ENCODE measurements around the gene FMN1. TPM values are rescaled to one million over a fixed set of nuclear protein-coding genes. Genes with fewer than 3 reads are reported as not detected.

FMN1 gene
- total RNA-seq, 2 donors from 2014 or later = 0.60 to 1.1 TPM

- no peak for TF ChIP-seq CTCF (conservative IDR thresholded peaks at IDR 0.05)
- DNase-seq = no peak
- H3K9me3 Mint-ChIP-seq = peaks cover 9% of the 10 kb centered on the region
- Histone ChIP-seq H3K27me3 (ENCODE audit: control insufficient read depth, insufficient read depth, low read length, poor library complexity, severe bottlenecking) (peaks cover 84% of the 10 kb centered on the region), H3K9me3 (ENCODE audit: control insufficient read depth, low read length) (peaks cover 6% of the 10 kb centered on the region), H3K4me1 (ENCODE audit: control insufficient read depth, insufficient read depth, low read length) (peaks cover 4% of the 10 kb centered on the region), H3K4me3 (ENCODE audit: low read length) (no peak overlapping the region), H3K9ac (ENCODE audit: extremely low read depth, low read length, poor library complexity, severe bottlenecking) (no peak overlapping the region), H3K36me3 (ENCODE audit: control insufficient read depth, insufficient read depth, low read length) (no peaks in the 10 kb centered on the region), H3K27ac (ENCODE audit: low read depth, low read length) (no peak overlapping the region)
- H3K4me3 Mint-ChIP-seq = no peak overlapping the region
- peaks cover 92% of the 10 kb centered on the region for H3K27me3 Mint-ChIP-seq (ENCODE audit: insufficient read depth)
- no peak overlapping the region for H3K27ac Mint-ChIP-seq
- WGBS, 2 experiments (ENCODE audit: insufficient coverage in 1 of 2, insufficient read length in 1 of 2) = 58 to 71% methylated on average over 3 to 4 of the region's 4 CpGs
- peaks cover 23% of the 10 kb centered on the region for H3K4me1 Mint-ChIP-seq
- H3K36me3 Mint-ChIP-seq (ENCODE audit: low read depth) = no peaks in the 10 kb centered on the region
Measured at GRCh38 chr15:33124811-33125210, 69.7 kb downstream of the FMN1 start.

- H3K9me3 Mint-ChIP-seq = peaks cover 9% of the 10 kb centered on the region
- H3K36me3 Mint-ChIP-seq (ENCODE audit: low read depth) = no peaks in the 10 kb centered on the region
- Histone ChIP-seq H3K9ac (ENCODE audit: extremely low read depth, low read length, poor library complexity, severe bottlenecking) (no peak overlapping the region), H3K4me3 (ENCODE audit: low read length) (no peak overlapping the region), H3K4me1 (ENCODE audit: control insufficient read depth, insufficient read depth, low read length) (peaks cover 4% of the 10 kb centered on the region), H3K27ac (ENCODE audit: low read depth, low read length) (no peak overlapping the region), H3K27me3 (ENCODE audit: control insufficient read depth, insufficient read depth, low read length, poor library complexity, severe bottlenecking) (peaks cover 86% of the 10 kb centered on the region), H3K36me3 (ENCODE audit: control insufficient read depth, insufficient read depth, low read length) (no peaks in the 10 kb centered on the region), H3K9me3 (ENCODE audit: control insufficient read depth, low read length) (peaks cover 6% of the 10 kb centered on the region)
- WGBS, 2 experiments (ENCODE audit: insufficient coverage in 1 of 2, insufficient read length in 1 of 2) = 82 to 85% methylated on average over 3 of the region's 4 CpGs
- H3K27ac Mint-ChIP-seq = no peak overlapping the region
- peaks cover 88% of the 10 kb centered on the region for H3K27me3 Mint-ChIP-seq (ENCODE audit: insufficient read depth)
- H3K4me3 Mint-ChIP-seq = no peak overlapping the region
- H3K4me1 Mint-ChIP-seq = peaks cover 27% of the 10 kb centered on the region
- no peak for TF ChIP-seq CTCF (conservative IDR thresholded peaks at IDR 0.05)
- DNase-seq = no peak
Measured at GRCh38 chr15:33124279-33124678, 70.2 kb downstream of the FMN1 start.

- DNase-seq = no peak
- H3K4me3 Mint-ChIP-seq = no peak overlapping the region
- Histone ChIP-seq H3K4me1 (ENCODE audit: control insufficient read depth, insufficient read depth, low read length) (peaks cover 1% of the 10 kb centered on the region), H3K36me3 (ENCODE audit: control insufficient read depth, insufficient read depth, low read length) (no peaks in the 10 kb centered on the region), H3K4me3 (ENCODE audit: low read length) (no peak overlapping the region), H3K9me3 (ENCODE audit: control insufficient read depth, low read length) (no peaks in the 10 kb centered on the region), H3K27me3 (ENCODE audit: control insufficient read depth, insufficient read depth, low read length, poor library complexity, severe bottlenecking) (peaks cover 89% of the 10 kb centered on the region), H3K9ac (ENCODE audit: extremely low read depth, low read length, poor library complexity, severe bottlenecking) (no peak overlapping the region), H3K27ac (ENCODE audit: low read depth, low read length) (no peak overlapping the region)
- no peak overlapping the region for H3K27ac Mint-ChIP-seq
- H3K9me3 Mint-ChIP-seq = no peaks in the 10 kb centered on the region
- no peak for TF ChIP-seq CTCF (conservative IDR thresholded peaks at IDR 0.05)
- no peaks in the 10 kb centered on the region for H3K36me3 Mint-ChIP-seq (ENCODE audit: low read depth)
- peaks cover 14% of the 10 kb centered on the region for H3K4me1 Mint-ChIP-seq
- peaks cover 84% of the 10 kb centered on the region for H3K27me3 Mint-ChIP-seq (ENCODE audit: insufficient read depth)
- WGBS, 2 experiments (ENCODE audit: insufficient coverage in 1 of 2, insufficient read length in 1 of 2) = 80 to 97% methylated on average over 4 of the region's 4 CpGs
Measured at GRCh38 chr15:33119865-33120264, 74.6 kb downstream of the FMN1 start.

Data from endodermal cell (in vitro differentiated cells).